ENCODE data around the gene CCDC170.
"Not testable (repeated sequence)": the region's sequence is repeated elsewhere in the genome, so short reads cannot be mapped to it uniquely, and the experiment has no call there.

CCDC170 gene

DNA sequence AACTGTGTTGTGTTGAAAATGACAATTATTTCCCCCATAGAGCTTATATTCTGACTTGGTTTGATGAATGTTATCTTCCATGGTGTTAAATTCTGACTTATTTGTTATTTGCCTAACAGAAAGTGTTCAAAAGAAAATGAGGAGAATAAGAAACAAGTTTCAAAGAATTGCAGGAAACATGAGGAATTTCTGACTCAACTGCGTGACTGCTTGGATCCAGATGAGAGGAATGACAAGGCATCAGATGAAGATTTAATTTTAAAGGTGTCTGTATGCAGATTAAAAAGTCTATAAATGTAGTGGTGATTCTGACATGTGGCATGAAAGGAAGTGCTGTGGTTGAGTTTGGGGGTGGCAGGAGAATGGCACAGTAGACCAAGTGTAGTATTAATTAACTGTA is 50.6 kb downstream of the CCDC170 start:
- no peak for DNase-seq (ENCODE audit: low read depth in 2 of 3, low spot score in 2 of 3)

DNA sequence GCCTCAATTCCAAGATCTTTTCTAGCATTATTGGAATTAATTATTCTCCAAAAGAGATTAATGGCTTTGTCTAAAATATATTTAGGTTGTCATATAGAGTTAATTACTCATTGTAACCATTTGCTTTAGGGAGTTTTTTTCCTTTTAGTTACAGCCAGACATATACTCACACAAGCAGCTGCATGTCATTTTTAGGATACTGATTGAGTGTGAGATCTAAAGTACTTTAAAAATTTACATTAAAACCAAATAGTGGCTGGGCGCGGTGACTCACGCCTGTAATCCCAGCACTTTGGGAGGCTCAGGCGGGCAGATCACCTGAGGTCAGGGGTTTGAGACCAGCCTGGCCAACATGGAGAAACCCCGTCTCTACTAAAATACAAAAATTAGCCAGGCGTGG is 51.1 kb downstream of the CCDC170 start:
- not testable (repeated sequence) for DNase-seq (ENCODE audit: low read depth in 2 of 3, low spot score in 2 of 3)

DNA sequence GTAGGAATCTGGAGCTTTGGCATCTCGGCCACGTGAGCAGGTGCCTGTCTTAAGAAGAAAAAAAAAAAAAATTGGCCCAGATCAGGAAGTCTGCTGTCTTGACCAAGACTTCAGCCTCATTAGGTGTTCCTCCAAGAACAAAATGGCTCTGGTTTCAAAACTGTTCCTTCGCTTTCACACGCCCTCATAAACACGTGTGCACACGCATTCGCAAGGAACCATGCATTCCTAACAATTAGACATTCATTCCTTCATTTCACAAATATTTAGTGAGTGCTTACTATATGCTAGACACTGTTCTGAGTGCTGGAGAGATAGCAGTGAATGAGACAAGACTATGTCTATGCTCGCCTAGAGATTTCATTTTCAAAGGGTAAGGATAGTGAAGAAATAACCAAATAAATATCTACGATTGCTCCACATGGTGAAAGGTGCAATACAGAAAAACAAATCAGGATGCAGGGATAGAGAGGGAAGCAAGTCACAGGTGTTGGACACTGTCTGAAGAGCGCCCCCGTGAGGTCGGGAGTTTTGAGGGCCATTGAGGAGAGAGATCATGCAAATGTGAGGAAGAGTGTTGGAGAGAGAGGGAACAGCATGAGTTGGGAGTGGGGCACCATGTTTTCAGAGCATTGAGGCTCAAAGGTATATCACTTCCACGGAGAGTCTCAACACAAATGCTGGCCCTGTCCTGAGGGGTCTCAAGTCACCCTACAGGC is 53.3 kb downstream of the CCDC170 start:
- DNase-seq (ENCODE audit: low read depth in 2 of 3, low spot score in 2 of 3), result no peak

DNA sequence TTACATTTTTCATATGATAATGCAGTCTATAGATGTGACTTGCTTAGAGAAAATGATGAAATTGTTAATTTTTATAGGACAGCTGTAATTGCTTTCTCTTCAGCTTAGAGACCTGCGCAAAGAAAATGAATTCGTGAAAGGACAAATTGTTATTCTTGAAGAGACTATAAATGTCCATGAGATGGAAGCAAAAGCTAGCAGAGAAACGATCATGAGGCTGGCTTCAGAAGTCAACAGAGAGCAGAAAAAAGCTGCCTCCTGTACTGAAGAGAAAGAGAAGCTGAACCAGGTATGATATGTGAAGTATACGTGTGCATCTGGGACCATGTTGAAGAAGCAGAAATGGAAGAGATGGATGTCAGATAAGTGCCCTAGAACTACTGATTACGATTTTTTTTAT is 54.4 kb downstream of the CCDC170 start:
- DNase-seq (ENCODE audit: low read depth in 2 of 3, low spot score in 2 of 3), result no peak

DNA sequence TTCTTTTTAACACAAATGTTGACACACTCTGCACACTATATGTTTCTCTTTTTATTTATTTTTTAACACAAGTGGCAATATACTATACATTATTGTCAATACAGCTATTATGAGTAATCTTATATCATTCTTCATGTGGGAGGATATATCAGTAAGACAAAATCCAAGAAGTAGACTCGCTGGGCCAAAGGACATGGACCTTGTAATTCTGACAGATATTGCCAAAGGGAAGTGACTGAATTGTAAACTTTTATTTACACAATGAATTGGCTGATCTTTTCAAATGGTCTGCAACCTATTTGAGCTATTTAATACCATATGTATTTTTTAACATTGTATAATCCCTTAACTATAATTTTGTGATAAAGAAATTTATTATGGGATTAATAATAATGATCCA is 56.0 kb downstream of the CCDC170 start:
- DNase-seq (ENCODE audit: low read depth in 2 of 3, low spot score in 2 of 3), result no peak

DNA sequence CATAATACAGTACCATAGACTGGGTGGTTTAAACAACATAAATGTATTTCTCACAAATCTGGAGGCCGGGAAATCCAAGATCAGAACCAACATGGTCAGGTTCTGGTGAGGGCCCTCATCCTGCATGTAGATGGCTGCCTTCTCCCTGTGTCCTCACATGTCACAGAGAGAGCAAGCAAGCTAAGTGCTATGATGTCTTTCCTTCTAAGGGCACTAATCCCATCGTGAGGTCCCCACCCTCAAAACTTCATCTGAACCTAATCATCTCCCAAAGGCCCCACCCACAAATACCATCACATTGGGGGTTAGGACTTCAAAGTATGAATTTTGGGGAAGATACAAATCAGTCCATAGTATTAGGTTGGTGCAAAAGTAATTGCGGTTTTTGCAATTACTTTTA is 56.8 kb downstream of the CCDC170 start:
- no peak for DNase-seq (ENCODE audit: low read depth in 2 of 3, low spot score in 2 of 3)

DNA sequence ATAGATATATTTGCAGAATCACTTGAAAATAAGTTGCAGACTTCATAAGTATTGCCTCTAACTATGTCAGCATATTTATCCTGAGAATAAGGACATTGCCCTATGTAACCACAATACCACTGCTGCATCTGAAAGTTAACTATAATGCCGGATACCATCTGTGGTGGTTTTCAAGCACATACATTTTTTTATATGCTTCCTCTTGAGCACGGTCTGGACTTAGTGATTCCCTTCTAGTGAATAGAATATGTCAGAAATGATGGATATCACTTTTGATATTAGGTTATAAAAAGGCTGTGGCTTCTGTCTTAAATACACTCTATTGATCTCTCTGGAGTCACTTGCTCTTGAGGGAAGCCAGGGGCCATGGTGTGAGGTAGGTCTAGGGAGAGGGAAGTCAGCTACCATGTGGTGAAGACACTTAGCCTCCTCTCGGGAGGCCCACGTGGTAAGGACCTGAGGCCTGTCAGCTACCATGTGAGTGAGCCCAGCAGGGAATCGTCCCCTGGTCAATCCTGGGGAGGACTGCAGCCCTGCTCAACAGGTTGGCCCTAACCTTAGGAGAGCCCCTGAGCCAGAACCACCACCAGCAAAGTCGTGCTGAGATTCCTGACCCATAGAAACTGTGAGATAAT is 57.5 kb downstream of the CCDC170 start:
- DNase-seq (ENCODE audit: low read depth in 2 of 3, low spot score in 2 of 3), result no peak

DNA sequence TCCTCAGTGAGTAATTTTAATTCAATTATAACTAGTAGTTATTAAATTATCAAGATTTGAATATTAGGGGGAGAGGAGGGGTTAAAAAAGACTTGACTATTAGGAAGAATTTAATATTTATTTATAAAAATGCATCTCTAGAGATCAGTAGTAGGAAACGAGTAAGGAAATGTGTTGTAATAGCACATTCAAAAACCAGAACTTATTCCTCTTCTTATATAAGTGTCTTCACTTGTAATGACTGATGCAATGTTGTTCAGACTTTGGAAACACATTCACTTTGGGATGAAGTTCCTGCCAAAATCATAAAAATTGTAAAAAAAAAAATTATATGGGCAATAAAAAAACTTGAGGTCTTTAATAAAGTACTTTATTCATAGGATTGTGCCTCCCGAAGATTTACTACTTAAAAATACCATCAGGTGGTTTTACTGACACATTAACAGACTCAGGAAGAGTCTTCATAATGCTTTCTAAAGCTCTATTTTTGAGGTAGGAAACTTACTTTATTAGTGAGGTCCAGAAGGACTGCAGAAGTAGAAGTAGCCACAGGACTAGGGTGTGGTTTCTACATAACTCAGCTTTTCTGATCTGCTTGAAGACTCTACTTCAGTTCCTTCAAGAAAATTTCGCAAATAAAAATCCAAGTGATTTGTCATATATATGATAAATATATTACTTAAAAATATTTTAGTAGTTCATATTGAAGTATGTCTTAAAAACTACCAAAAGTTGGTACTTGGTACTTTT is 59.8 kb downstream of the CCDC170 start:
- DNase-seq (ENCODE audit: low read depth in 2 of 3, low spot score in 2 of 3), result no peak

DNA sequence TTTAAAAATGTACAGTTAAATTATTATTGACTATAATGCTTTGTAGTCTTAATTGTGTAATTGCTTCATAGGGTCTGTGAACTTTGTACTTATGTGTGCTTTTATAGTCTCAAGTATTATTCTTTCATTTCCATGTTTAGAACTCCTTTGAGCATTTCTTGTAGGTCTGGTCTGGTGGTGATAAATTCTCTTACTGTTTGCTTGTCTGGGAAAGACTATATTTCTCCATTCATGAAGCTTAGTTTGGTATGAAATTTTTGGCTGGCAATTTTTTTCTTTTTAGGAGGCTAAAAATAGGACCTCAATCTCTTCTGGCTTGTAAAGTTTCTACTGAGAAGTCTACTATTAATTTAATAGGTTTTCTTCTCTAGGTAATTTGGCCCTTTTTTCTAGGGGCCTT is 67.4 kb downstream of the CCDC170 start:
- DNase-seq (ENCODE audit: low read depth in 2 of 3, low spot score in 2 of 3), result no peak

DNA sequence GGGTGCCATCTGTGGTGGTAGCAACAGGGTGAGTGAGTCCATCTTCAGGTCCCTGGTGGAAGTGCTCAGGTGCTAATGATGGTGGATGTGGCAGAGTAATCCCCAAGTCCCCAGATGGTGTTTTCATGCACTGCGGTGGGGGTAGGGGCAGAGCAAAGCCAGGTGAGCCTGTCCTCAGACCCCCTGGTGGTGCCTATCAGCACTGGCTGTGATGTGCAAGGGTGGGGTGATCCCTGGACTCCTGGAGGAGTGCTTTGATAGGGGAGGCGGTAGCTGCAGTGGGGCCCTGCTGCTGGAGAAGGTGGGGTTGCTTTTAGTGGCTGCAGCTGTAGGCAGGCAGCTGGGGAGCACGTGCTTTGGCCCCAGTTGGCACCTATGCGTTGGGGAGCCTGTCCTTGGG is 70.8 kb downstream of the CCDC170 start:
- DNase-seq (ENCODE audit: low read depth in 2 of 3, low spot score in 2 of 3), result no peak

DNA sequence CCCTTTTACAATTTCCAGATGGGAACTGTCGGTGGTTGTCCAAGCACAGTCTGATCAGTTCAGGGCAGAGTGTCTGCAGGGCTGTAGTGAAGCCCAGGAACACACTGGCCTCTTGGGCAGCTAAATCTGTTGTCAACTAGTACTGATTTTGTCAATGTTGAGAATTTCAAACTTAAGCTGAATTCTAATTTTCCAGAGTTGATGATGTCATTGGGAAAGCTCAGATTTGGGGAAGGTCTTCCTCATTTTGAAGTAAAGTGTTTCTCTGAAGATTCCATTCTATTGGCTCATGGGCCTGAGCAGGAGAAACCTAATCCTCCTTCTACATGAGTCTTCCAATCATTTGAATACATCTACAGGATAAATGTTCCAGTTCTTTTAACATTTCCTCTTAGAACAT is 72.1 kb downstream of the CCDC170 start:
- DNase-seq (ENCODE audit: low read depth in 2 of 3, low spot score in 2 of 3), result no peak

DNA sequence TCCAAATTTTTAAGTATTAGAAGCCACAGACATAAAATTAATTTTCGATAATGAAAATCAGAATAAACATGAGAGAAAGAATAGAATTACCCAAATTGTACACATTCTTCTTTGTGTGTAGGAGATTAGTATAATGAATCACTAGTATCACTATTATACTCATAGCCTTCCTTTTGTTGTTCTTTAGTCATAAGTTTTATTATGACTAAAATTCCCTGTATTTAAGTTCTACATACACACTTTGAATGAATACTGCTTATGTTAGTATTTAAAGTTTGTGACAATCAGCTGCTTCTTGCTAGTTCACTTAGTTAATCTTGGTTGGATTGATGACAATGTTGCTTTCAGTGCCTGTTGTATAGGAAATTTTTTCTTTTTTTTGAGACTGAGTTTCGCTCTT is 72.7 kb downstream of the CCDC170 start:
- DNase-seq (ENCODE audit: low read depth in 2 of 3, low spot score in 2 of 3), result no peak

DNA sequence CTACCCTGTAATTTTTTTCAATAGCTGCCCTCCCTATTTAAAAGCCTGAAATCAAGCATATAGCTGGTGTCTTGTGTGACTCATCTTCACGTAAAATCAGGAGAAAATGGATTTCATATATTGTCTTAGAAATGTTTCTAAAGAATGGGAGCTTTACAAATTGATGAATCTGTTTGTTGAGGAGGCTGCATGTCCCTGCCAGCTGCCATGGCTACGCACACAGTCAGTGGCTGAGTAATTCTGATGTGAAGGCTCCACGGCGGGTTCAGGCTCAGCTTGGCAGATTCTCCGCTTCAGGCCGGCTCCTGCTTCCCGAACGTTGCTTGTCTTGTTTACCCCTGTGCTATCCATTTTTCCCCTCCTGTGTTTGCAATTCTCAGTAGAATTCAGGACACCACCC is 82.8 kb downstream of the CCDC170 start:
- no peak for DNase-seq (ENCODE audit: low read depth in 2 of 3, low spot score in 2 of 3)

DNA sequence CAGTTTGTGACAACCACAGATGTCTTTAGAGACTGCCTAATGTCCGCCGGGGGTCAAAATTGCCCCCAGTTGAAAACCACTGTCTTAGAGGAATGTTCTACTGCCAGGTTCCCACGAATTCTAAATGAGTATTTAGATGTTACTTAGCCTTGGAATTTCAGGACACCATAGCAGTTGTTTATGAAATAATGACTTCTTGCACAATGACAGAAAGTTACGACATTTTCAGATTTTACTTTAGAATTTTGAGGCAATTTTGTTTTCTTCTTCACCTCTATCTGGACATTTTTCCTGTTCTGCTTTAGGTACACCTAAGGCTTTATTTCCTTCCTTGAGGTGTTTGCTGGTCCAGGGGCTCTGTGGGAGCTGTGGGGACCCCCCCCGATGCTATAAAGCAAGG is 83.4 kb downstream of the CCDC170 start:
- DNase-seq (ENCODE audit: low read depth in 2 of 3, low spot score in 2 of 3), result no peak

DNA sequence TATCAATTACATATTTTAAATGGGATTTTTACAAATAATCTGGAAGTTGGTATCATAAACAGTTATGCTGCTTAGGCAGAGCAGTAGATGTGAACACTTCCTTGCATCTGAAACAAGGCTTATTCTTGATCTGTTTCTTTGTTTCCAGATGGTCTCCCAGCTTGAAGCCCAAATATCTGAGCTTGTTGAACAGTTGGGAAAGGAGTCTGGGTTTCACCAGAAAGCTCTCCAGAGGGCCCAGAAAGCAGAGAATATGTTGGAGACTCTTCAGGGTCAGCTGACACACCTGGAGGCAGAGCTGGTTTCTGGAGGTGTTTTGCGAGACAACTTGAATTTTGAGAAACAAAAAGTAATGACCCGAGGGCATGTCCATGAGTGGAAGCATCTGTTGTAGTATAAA is 91.9 kb downstream of the CCDC170 start:
- no peak for DNase-seq (ENCODE audit: low read depth in 2 of 3, low spot score in 2 of 3)

DNA sequence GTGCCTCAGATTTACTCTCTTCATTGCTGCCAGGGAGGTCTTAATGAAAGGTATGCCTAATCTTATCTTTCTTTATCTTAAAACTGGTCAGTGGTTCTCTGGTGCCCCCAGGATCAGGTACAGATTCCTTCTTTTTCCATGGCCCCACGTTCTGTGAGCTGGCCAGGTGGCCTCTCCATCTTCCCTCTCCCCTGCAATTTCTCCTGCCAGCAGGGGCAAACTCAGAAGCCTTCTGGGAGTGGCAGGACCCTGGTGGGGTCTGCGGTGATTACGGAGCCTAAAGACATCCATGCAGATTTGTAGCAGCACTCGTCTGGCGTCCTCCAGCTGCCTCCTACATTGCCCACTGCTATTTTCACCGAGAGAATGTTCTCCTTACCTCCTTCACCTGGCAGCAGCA is 95.8 kb downstream of the CCDC170 start:
- DNase-seq (ENCODE audit: low read depth in 2 of 3, low spot score in 2 of 3), result no peak

DNA sequence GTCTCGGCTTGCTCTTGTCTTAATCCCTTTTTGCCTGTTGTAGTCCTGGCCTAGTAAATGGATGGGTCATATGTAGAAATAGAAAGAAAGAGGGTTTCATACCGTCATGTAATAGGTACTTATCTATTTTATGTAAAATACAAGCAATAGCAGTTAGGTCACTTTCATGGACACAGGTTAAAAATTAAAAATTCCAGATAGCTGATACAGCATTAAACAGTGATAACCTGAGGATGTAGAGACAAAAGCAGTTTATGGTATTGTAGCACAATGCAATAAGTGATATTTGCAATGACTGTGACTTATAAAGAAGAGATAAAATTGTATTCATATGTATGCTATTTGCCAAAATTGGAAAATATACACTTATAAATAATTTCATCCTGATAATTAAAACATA is 96.9 kb downstream of the CCDC170 start:
- no peak for DNase-seq (ENCODE audit: low read depth in 2 of 3, low spot score in 2 of 3)

DNA sequence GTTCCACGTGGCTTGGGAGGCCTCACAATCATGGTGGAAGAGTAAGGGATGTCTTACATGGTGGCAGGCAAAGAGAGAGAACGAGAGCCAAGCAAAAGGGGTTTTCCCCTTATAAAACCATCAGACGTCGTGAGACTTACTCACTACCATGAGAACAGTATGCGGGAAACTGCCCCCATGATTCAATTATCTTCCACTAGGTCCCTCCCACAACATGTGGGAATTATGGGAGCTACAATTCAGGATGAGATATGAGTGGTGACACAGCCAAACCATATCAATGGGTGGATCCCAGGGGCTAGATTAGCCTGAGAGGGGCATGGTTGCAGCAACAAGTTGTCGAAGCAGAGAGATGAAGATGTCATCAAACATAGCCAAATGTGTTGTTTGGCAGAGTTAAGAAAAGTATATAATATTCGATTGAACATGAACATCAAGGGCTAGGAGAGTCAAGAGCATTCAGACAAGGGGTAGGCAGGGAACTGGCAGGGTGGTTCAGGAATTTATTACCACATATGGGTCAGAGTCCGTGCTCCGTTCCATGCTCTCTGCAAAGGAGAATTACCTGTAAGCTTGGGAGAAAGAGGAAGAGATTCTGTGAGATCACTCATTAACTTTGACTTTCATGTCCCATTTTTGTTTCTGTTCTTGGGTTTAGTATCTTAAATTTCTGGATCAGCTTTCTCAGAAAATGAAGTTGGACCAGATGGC is 98.8 kb downstream of the CCDC170 start:
- DNase-seq (ENCODE audit: low read depth in 2 of 3, low spot score in 2 of 3), result no peak

DNA sequence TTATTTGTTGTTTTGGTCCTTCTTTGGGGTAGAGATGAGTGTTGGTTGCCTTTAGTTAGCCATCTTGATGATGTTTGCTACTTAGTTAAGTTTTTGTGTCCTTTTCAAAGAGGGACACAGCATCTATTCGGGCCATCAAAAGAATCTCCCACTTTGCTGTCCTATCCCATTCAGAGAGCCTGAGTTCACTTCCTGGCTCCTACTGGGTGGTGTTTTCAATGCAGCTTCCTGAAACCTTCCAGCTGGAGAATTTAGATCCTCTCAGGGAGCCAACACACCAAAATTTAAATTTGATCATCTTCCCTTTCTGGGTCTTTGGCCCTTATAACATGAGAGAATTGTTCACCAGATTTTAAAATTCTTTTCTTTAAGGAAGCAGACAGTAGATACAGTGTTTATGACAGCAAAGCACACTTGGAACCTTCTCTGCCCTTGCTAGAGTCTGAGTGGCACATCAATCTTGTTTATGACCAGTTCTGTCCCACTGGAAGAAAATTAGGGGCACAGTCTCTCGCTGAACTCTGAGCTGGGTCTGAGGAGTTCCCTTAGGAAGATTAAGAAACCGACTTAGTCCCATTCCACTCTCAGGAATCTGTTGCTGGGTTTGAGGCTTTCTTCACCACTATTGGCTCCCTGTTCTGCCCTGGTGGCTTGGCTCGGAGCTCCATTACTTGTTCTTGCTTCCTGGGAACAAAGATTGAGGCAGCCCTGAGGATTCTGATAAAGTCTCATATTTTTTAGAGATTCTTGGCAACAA is 115.5 kb downstream of the CCDC170 start:
- DNase-seq (ENCODE audit: low read depth in 2 of 3, low spot score in 2 of 3), result no peak

DNA sequence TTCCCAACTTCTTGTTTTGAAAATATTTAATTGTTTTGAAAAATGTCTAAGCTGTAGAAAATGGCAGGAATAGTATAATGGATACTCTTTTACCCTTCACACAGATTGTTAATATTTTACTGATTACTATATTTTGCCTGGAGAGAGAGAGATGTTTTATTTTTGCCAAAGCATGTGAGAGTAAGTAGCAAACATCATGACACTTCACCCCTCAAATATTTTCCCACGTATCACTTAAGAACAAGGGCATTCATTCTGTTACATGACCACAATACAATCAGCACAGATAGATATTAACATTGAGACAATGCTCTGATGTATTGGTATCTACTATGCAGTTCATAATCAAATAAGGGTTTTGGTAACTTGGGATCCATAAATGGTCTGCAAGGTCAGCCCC is 116.5 kb downstream of the CCDC170 start:
- DNase-seq (ENCODE audit: low read depth in 2 of 3, low spot score in 2 of 3), result no peak

DNA sequence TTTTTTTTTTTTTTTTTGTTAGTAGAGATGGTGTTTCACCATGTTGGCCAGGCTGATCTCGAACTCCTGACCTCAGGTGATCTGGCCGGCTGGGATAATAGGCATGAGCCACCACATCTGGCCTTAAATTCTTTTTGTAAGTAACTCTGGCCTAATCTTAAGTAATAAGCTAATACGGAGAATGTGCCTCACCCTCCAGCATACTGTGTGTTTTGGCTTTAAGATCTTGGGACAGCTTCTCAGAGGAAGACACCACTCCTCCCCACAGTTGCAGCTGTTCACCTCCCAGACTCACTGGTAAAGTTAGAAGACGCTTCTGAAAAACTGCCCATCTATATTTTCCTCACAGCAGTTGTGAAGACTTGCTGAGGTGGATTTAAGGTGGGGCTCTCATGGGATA is 120.8 kb downstream of the CCDC170 start:
- no peak for DNase-seq (ENCODE audit: low read depth in 2 of 3, low spot score in 2 of 3)
